ENCODE results near the gene FBXO44. TPM values are rescaled to one million over a fixed set of nuclear protein-coding genes. Genes with fewer than 3 reads are reported as not detected.

Gene FBXO44
- total RNA-seq, 1 experiment from 2014 or later = 19.3 TPM

DNA sequence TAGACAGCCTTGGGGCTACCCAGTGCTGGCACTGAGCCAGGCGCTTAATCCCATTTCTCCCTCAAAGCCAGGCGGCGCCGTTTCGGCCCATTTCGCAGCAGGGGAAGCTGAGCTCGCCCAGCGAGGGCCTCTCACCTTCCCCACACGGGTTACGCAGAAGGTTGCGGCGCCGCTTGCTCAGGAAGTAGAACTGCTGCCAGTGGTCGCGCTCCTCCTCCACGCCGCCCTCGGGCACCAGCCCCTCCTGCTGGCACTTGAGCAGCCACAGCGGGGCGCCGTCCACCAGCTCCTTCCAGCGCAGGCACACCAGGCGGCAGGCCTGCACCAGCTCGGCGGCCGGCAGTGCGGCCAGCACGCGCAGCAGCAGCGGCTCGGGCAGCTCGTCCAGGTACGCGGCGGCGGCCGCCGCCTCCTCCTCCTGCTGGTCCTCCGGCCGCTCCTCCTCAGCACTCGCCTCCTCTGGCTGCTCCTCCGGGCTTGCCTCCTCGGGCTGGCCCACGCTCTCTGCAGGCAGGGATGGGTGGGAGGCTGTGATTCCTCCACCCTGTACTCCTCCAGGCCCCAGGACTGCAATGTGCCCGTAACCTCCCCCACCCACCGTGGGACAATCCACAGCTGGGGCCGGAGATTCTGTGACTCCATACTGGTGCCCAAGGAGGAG lies 4.2 kb upstream of the FBXO44 start:
- H3K4me1 ChIP-seq (ENCODE audit: insufficient read depth, low read length, poor library complexity, severe bottlenecking) = peaks cover 18% of the 10 kb centered on the region
- H3K36me3 ChIP-seq (ENCODE audit: insufficient read depth, low read length, poor library complexity, severe bottlenecking) = no peaks in the 10 kb centered on the region
- no TSS peak for BruUV-seq (replicated peaks)
- ChIA-PET POLR2A (ENCODE audit: low non-redundant PET) (interaction anchor here (0.6 kb wide), 2 partner anchors 123 to 390 kb away, joined by 5 read pairs; no protein-coding TSS in a partner anchor), CTCF (interaction anchor here (0.6 to 1.6 kb wide), 4 partner anchors 14 to 546 kb away, joined by 3 to 23 read pairs (median 5); partner anchors contain the start of gene FBXO6)
- intact Hi-C loops (cut with micrococcal nuclease; ENCODE audit: unreplicated experiment) = loop anchor here (2.0 kb wide), 1 partner anchor 68 kb away; no protein-coding TSS in a partner anchor
- H3K4me3 ChIP-seq (ENCODE audit: low read depth, low read length, poor library complexity, severe bottlenecking) = peak overlapping the region; percentile 17
- no peak overlapping the region for H3K27ac ChIP-seq (ENCODE audit: low read depth, low read length, poor library complexity, severe bottlenecking)
- H3K9me3 ChIP-seq (ENCODE audit: low read depth, low read length, poor library complexity, severe bottlenecking) = no peaks in the 10 kb centered on the region
- H3K27me3 ChIP-seq (replicated peaks; ENCODE audit: insufficient read depth, low read depth, low read length, poor library complexity) = no peaks in the 10 kb centered on the region
- DNase-seq (ENCODE audit: low spot score) = peak; percentile 82
- TF ChIP-seq, protein P1, sequence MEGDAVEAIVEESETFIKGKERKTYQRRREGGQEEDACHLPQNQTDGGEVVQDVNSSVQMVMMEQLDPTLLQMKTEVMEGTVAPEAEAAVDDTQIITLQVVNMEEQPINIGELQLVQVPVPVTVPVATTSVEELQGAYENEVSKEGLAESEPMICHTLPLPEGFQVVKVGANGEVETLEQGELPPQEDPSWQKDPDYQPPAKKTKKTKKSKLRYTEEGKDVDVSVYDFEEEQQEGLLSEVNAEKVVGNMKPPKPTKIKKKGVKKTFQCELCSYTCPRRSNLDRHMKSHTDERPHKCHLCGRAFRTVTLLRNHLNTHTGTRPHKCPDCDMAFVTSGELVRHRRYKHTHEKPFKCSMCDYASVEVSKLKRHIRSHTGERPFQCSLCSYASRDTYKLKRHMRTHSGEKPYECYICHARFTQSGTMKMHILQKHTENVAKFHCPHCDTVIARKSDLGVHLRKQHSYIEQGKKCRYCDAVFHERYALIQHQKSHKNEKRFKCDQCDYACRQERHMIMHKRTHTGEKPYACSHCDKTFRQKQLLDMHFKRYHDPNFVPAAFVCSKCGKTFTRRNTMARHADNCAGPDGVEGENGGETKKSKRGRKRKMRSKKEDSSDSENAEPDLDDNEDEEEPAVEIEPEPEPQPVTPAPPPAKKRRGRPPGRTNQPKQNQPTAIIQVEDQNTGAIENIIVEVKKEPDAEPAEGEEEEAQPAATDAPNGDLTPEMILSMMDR (conservative IDR thresholded peaks at IDR 0.05; ENCODE audit: low read depth, low read length) = peak; percentile 64
- TF ChIP-seq EZH2 (IDR thresholded peaks at IDR 0.05; ENCODE audit: borderline replicate concordance, low read depth, low read length, poor library complexity, severe bottlenecking) = no peak

DNA sequence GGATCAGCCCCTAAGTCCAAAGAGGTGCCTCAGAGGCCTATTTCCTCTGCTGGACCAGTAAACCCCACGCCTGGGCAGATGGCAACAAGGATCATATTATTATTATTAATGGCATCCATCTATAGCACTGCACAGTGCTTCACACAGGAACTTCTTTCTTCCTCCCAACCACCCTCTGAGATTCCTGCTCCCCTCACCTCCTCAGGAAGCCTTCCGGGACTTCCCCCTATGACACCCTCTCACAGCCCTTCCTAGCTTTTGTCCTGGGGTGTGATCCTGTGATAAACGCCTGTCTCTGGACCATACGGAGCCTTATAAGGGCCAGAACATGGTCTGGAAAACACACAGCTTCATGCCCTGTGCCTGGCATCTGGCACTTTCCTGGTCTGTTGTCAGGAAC lies 3.7 kb upstream of the FBXO44 start:
- no peak for DNase-seq (ENCODE audit: low spot score)
- TF ChIP-seq EZH2 (IDR thresholded peaks at IDR 0.05; ENCODE audit: borderline replicate concordance, low read depth, low read length, poor library complexity, severe bottlenecking) = no peak
- TF ChIP-seq, protein P1 (conservative IDR thresholded peaks at IDR 0.05; ENCODE audit: low read depth, low read length) = no peak
- intact Hi-C loops (cut with micrococcal nuclease; ENCODE audit: unreplicated experiment) = loop anchor here (2.0 kb wide), 1 partner anchor 68 kb away; no protein-coding TSS in a partner anchor
- H3K27me3 ChIP-seq (replicated peaks; ENCODE audit: insufficient read depth, low read depth, low read length, poor library complexity) = no peaks in the 10 kb centered on the region
- H3K36me3 ChIP-seq (ENCODE audit: insufficient read depth, low read length, poor library complexity, severe bottlenecking) = no peaks in the 10 kb centered on the region
- ChIA-PET POLR2A (ENCODE audit: low non-redundant PET) (interaction anchor here (0.6 kb wide), 2 partner anchors 123 to 391 kb away, joined by 5 read pairs; no protein-coding TSS in a partner anchor), CTCF (interaction anchor here (0.7 to 1.6 kb wide), 3 partner anchors 13 to 60 kb away, joined by 3 to 23 read pairs (median 7); partner anchors contain the start of gene FBXO6)
- BruUV-seq (replicated peaks) = no TSS peak
- H3K27ac ChIP-seq (ENCODE audit: low read depth, low read length, poor library complexity, severe bottlenecking) = no peak overlapping the region
- no peak overlapping the region for H3K4me3 ChIP-seq (ENCODE audit: low read depth, low read length, poor library complexity, severe bottlenecking)
- H3K4me1 ChIP-seq (ENCODE audit: insufficient read depth, low read length, poor library complexity, severe bottlenecking) = peaks cover 23% of the 10 kb centered on the region
- no peaks in the 10 kb centered on the region for H3K9me3 ChIP-seq (ENCODE audit: low read depth, low read length, poor library complexity, severe bottlenecking)

DNA sequence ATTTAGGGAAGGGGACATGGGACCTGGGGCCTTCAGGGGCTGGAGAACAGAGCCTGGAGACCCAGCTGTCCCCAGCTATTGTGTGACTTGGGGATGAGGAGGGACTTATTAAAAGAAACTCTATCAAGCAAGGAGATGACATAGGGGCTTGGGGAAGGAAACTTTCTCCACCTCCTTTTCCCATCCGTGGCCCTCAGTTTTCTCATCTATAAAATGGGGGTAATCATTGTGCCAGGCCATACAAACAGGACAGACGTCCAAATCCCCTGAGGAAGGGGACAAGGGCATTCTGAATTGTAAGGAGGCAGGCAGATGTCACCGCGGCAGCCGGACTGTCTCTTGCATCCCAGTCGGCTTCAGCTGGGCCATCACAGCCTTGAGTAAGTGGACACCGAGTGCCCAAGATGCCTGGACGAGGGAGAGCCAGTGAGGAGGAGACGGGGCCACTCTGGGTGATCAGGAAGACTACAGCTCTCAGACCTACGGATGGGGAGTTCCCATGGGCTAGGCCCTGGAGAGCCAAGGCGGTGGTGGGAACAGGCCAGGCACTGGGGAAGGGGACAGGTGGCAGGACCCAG lies 2.4 kb upstream of the FBXO44 start:
- Histone ChIP-seq H3K27me3 (replicated peaks; ENCODE audit: insufficient read depth, low read depth, low read length, poor library complexity) (no peaks in the 10 kb centered on the region), H3K36me3 (ENCODE audit: insufficient read depth, low read length, poor library complexity, severe bottlenecking) (peaks cover 7% of the 10 kb centered on the region), H3K9me3 (ENCODE audit: low read depth, low read length, poor library complexity, severe bottlenecking) (no peaks in the 10 kb centered on the region), H3K4me3 (ENCODE audit: low read depth, low read length, poor library complexity, severe bottlenecking) (no peak overlapping the region), H3K4me1 (ENCODE audit: insufficient read depth, low read length, poor library complexity, severe bottlenecking) (peaks cover 23% of the 10 kb centered on the region), H3K27ac (ENCODE audit: low read depth, low read length, poor library complexity, severe bottlenecking) (no peak overlapping the region)
- no TSS peak for BruUV-seq (replicated peaks)
- TF ChIP-seq EZH2 (IDR thresholded peaks at IDR 0.05; ENCODE audit: borderline replicate concordance, low read depth, low read length, poor library complexity, severe bottlenecking) = no peak
- TF ChIP-seq, protein P1 (conservative IDR thresholded peaks at IDR 0.05; ENCODE audit: low read depth, low read length) = no peak
- POLR2A ChIA-PET (ENCODE audit: low non-redundant PET) = no interaction called here
- DNase-seq (ENCODE audit: low spot score) = no peak
- intact Hi-C loops (cut with micrococcal nuclease; ENCODE audit: unreplicated experiment) = no loop called here
- CTCF ChIA-PET = interaction anchor here (0.7 kb wide), 1 partner anchor 614 kb away, joined by 5 read pairs; no protein-coding TSS in a partner anchor
